Stimulated activated CD4-positive, alpha-beta T cell treated with anti-CD3 and anti-CD28 coated beads, TNF-alpha, amount 100 ng/mL, for 24 hours (primary cell): ENCODE data around the gene TBX4.
"Not testable (repeated sequence)": the region's sequence is repeated elsewhere in the genome, so short reads cannot be mapped to it uniquely, and the experiment has no call there.

Source experiments
- DNase-seq, 3 experiments: peaks; one replicate each; pipeline ENCODE4 v3.0.0-alpha.2; 2020; ENCODE audit warnings: low read depth in 3 of 3

The TBX4 gene

GRCh38 chr17:61524319-61524718 is 72.1 kb downstream of the TBX4 start:
- no peak for DNase-seq

GRCh38 chr17:61527441-61527840 is 75.2 kb downstream of the TBX4 start:
- not testable (repeated sequence) for DNase-seq

GRCh38 chr17:61528171-61528570 is 75.9 kb downstream of the TBX4 start:
- no peak for DNase-seq

- no peak for DNase-seq
Measured at GRCh38 chr17:61531223-61531622, 79.0 kb downstream of the TBX4 start.

GRCh38 chr17:61532826-61533225 is 80.6 kb downstream of the TBX4 start:
- DNase-seq, result no peak

- no peak for DNase-seq
Measured at GRCh38 chr17:61533797-61534196, 81.6 kb downstream of the TBX4 start.

- no peak for DNase-seq
Measured at GRCh38 chr17:61534414-61534813, 82.2 kb downstream of the TBX4 start.
